ENCODE results near the gene VAC14.

DNA sequence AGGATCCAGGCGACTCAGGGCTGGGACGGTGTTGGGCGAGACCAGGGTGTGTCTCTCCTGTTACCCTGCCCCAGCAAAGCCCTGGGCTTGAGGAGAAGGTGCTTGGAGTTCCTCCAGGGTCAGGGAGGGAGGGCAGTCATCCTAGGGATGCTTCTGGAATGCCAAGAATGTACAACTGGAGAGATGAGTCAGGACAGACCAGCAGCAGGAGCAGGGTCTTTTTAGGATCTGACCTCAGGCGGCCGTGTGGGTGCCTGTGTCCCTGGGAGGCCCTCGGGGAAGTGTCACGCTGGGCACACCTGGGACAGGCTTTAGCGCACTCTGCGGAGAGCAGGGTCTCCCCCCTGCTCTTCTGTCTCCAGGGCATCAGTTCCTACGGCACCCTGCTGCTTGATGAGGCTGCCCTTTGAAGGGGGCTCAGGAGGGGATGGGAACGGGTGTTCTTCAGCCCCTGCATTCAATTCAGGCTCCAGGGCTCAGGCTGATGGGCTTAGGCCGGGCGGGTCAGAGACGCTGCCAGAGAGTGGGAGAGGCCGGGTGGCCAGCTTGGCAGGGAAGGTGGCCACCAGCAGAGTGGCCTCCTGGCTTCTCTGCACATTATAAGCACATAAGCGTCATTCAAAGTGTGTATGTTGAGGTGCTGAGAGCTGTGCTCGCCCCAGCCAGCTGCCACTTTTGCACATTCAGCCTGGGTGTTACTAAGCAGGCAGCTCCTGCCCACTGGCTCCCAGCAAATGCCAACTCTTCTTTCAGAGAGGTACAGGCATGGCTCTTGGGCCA lies 106.7 kb downstream of the VAC14 start:
- TF ChIP-seq EZH2 (IDR thresholded peaks at IDR 0.05; ENCODE audit: insufficient read depth, poor library complexity, severe bottlenecking) (no peak), EZH2phosphoT487 (IDR thresholded peaks at IDR 0.05; ENCODE audit: insufficient read depth, low read depth) (no peak)

Data from GM23248 (cell line).